Right lobe of liver (tissue), 6 donors: Measurements from ENCODE around the gene COG8. TPM values are rescaled to one million over a fixed set of nuclear protein-coding genes. Genes with fewer than 3 reads are reported as not detected.

Experiments
- ATAC-seq, 4 donors: fragments of 200-7000 bp; cut with Tn5 transposase; one replicate each; pipeline ENCODE4 v1.9.1; 2020; ENCODE audit warnings: mild to moderate bottlenecking in 4 of 4, moderate library complexity in 4 of 4
- DNase-seq, 3 donors: peaks; one replicate each; pipeline ENCODE4 v3.0.0-alpha.2; 2020
- H3K27ac ChIP-seq, 3 donors: fragments of 200-600 bp; one replicate each; pipeline ENCODE4 v1.8.0; 2022
- H3K27me3 ChIP-seq, 2 donors: fragments of 200-600 bp; one replicate each; pipeline ENCODE4 v1.8.0; 2022
- H3K36me3 ChIP-seq, 4 donors: fragments of 200-600 bp; sonication (generic) in 1 of 4; one replicate each; pipeline versions ENCODE4 v1.5.1 to v1.8.0; 2017 to 2022; ENCODE audit warnings: control low read depth in 1 of 4
- H3K4me1 ChIP-seq, 4 donors: fragments of 200-600 bp; sonication (generic) in 1 of 4; one replicate each; pipeline versions ENCODE4 v1.5.1 to v1.8.0; 2017 to 2022; ENCODE audit warnings: control low read depth in 1 of 4
- H3K4me3 ChIP-seq, 3 donors: fragments of 200-600 bp; one replicate each; pipeline ENCODE4 v1.8.0; 2022
- H3K9me3 ChIP-seq, 4 donors: fragments of 200-600 bp; sonication (generic) in 1 of 4; one replicate each; pipeline versions ENCODE4 v1.5.1 to v1.8.0; 2017 to 2022; ENCODE audit warnings: control low read depth in 1 of 4
- POLR2A ChIP-seq: fragments of 450-650 bp; IDR thresholded peaks from one replicate; pipeline ENCODE4 v1.6.1; 2017; ENCODE audit warnings: antibody characterized with exemption, mild to moderate bottlenecking
- WGBS: methylation state at CpG from one replicate; pipeline ENCODE4 v1.1.6; 2018; ENCODE audit warnings: low coverage, low lambda C conversion rate; ENCODE audit not compliant: insufficient coverage; ENCODE audit errors: missing lambda C conversion rate; 5-methylcytosine and 5-hydroxymethylcytosine counted together
- intact Hi-C, 2 donors: fragments of 100-400 bp; cut with DNase I; formaldehyde crosslinking; loops; one replicate each; pipeline versions ENCODE4 v1.11.2 to v1.14.1; 2022
- total RNA-seq, 6 experiments: library from RNA; depleted of rRNA in 2 of 6; stranded (reverse); fragments of >200 nt in 2 of 6; fragmentation: NEBNext Ultra II Directional in 3 of 6; extraction: Animal tissue kit (Norgen Biotek cat#: 25700) in 3 of 6; gene quantifications; one replicate each; pipeline versions ENCODE4 v1.1.0 to v1.2.4, GENCODE V29; 2016 to 2023
- TF ChIP-seq, protein P1 (sequence below), 4 donors: fragments of 200-600 bp in 3 of 4; fragments of 450-650 bp in 1 of 4; IDR thresholded peaks; one replicate each; pipeline versions ENCODE4 v1.5.1 to v1.8.0; 2016 to 2022; ENCODE audit warnings: antibody characterized with exemption in 4 of 4, mild to moderate bottlenecking in 2 of 4
- donor health status: DM: no; HTN: yes; CAD: no.
- donor health status: DM: no; HTN: no; CAD: no.
- donor health status: DM: no; HTN: no; CAD: no.
- donor health status: DM: no; HTN: yes; CAD: no.
- donor health status: DM: no; HTN: yes; CAD: no.

The COG8 gene
- total RNA-seq, 6 experiments from 2014 or later = 16.0 to 35.5 (median 25.3) TPM

DNA sequence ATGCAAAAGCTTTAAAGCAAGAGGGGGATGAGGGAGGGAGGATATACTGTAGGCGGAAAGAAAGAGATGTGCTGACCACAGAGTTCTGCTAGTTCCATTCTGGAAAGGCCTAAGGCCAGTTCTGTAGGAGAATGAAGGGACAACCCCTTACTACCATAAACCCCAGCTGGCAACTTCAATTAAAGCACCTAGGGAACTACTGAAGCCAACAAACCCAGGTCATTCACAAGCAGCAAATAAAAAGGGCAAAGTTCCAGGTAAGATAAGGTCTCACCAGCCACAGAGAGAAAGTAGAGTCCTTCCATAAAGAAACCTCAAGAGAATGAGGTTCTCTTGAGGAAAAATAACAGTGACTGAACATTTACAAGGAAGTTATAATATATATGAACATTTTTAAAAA lies 33.7 kb upstream of the COG8 start:
- Histone ChIP-seq H3K36me3 (peaks cover 0 to 49% (median 17%) of the 10 kb centered on the region in 4 donors), H3K4me3 (no peak overlapping the region), H3K27ac (no peak overlapping the region), H3K4me1 (peaks cover 0 to 7% (median 0%) of the 10 kb centered on the region in 4 donors), H3K9me3 (no peaks in the 10 kb centered on the region), H3K27me3 (no peaks in the 10 kb centered on the region)
- 40% methylated on average over 1 of the region's 1 CpG for WGBS
- ATAC-seq (peak; percentile 43 to 73 (median 54)), DNase-seq (peak in 1 of 3 donors; percentile 24)
- TF ChIP-seq, protein P1, sequence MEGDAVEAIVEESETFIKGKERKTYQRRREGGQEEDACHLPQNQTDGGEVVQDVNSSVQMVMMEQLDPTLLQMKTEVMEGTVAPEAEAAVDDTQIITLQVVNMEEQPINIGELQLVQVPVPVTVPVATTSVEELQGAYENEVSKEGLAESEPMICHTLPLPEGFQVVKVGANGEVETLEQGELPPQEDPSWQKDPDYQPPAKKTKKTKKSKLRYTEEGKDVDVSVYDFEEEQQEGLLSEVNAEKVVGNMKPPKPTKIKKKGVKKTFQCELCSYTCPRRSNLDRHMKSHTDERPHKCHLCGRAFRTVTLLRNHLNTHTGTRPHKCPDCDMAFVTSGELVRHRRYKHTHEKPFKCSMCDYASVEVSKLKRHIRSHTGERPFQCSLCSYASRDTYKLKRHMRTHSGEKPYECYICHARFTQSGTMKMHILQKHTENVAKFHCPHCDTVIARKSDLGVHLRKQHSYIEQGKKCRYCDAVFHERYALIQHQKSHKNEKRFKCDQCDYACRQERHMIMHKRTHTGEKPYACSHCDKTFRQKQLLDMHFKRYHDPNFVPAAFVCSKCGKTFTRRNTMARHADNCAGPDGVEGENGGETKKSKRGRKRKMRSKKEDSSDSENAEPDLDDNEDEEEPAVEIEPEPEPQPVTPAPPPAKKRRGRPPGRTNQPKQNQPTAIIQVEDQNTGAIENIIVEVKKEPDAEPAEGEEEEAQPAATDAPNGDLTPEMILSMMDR (IDR thresholded peaks at IDR 0.05) = no peak
- TF ChIP-seq POLR2A = no peak
- intact Hi-C loops = no loop called here

DNA sequence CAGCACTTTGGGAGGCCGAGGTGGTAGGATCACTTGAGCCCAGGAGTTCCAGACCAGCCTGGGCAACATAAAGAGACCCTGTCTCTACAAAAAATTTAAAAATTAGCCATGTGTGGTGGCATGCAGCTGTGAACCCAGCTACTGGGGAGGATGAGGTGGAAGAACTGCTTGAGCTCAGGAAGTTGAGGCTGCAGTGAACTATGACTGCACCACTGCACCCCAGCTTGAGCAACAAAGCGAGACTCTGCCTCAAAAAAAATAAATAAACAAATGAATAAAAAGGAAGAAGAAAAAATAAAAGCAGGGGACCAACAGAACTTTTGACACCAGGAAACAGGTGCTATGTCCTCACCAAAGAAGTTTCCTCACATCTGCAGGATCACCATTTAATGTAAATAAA lies 32.2 kb upstream of the COG8 start:
- Histone ChIP-seq H3K27me3 (no peaks in the 10 kb centered on the region), H3K36me3 (peaks cover 0 to 59% (median 25%) of the 10 kb centered on the region in 4 donors), H3K9me3 (no peaks in the 10 kb centered on the region), H3K4me3 (no peak overlapping the region), H3K4me1 (peaks cover 0 to 7% (median 0%) of the 10 kb centered on the region in 4 donors), H3K27ac (no peak overlapping the region)
- WGBS = 88% methylated on average over 2 of the region's 2 CpGs
- no peak for DNase-seq
- no peak for ATAC-seq
- TF ChIP-seq, protein P1 (IDR thresholded peaks at IDR 0.05) = no peak
- no peak for TF ChIP-seq POLR2A
- intact Hi-C loops = no loop called here

DNA sequence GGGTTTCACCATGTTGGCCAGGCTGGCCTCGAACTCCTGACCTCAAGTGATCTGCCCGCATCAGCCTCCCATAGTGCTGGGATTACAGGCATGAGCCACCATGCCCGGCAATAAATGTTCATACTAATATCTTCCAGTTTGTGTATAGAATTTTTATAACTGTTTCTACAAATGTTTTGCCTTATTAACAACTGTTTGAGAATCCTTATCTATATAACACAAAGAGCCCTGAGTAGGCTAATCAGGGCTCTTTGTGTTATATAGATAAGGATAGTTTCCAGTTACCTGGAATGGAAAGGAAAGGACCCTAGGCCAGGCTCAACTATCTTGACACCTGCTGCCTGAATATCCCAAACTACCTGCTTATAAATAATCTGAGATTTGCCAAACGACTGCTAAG lies 29.5 kb upstream of the COG8 start:
- DNase-seq (no peak), ATAC-seq (no peak)
- Histone ChIP-seq H3K27me3 (no peaks in the 10 kb centered on the region), H3K4me3 (no peak overlapping the region), H3K36me3 (peaks cover 0 to 72% (median 31%) of the 10 kb centered on the region in 4 donors), H3K4me1 (peaks cover 0 to 7% (median 0%) of the 10 kb centered on the region in 4 donors), H3K9me3 (no peaks in the 10 kb centered on the region), H3K27ac (no peak overlapping the region)
- TF ChIP-seq, protein P1 (IDR thresholded peaks at IDR 0.05) = no peak
- TF ChIP-seq POLR2A = no peak
- 90% methylated on average over 4 of the region's 4 CpGs for WGBS
- intact Hi-C loops = no loop called here

DNA sequence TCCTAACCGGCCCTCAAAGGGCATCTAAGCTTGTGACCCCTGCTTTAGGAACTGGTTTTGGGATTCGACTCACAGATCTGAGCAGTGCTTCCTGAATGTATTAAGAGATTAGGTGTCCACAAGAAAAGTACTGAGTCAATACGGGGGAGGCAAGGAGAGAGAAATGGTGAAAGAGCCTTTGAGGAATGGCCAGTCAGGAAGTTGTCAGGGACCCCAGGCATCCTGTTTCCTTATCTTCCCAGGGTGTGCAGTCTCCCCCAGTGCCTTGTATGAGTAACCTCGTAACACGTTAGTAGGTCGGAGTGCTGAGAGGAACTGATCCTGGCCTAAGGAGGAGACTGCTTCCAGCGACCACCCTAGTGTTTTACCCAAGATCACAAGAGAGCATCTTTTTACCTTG lies 28.6 kb upstream of the COG8 start:
- Histone ChIP-seq H3K4me1 (peaks cover 0 to 3% (median 0%) of the 10 kb centered on the region in 4 donors), H3K4me3 (no peak overlapping the region), H3K27ac (no peak overlapping the region), H3K9me3 (no peaks in the 10 kb centered on the region), H3K27me3 (no peaks in the 10 kb centered on the region), H3K36me3 (peaks cover 0 to 72% (median 31%) of the 10 kb centered on the region in 4 donors)
- intact Hi-C loops = no loop called here
- ATAC-seq (no peak), DNase-seq (peak in 1 of 3 donors; percentile 20)
- TF ChIP-seq, protein P1 (IDR thresholded peaks at IDR 0.05) = no peak
- no peak for TF ChIP-seq POLR2A
- WGBS = 70% methylated on average over 2 of the region's 7 CpGs

DNA sequence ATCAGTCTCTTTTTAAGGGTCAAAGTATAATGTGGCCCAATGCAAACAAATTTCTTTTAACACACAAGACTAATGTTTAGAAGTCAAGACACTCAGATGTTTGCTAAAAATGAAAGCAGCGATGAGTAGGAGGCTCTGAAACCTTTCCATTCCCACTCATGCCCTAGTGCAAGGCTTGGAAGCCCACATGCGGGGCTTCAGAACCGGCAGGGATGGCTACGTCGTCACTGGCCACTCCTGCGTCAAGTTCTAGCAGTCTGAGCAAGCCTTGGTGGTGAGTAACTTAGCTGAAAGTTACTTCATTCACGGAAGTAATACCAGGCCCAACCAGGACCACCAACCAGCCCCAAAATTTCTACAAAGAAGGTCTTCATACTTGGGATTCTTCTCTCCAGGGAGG lies 27.1 kb upstream of the COG8 start:
- H3K36me3 ChIP-seq = peaks cover 0 to 61% (median 27%) of the 10 kb centered on the region in 4 donors

More for the DNA sequence above, 27.1 kb upstream of the COG8 start:
- no peak overlapping the region for H3K4me3 ChIP-seq
- no peaks in the 10 kb centered on the region for H3K4me1 ChIP-seq
- DNase-seq (no peak), ATAC-seq (no peak)
- H3K27ac ChIP-seq = no peak overlapping the region
- intact Hi-C loops = no loop called here
- H3K9me3 ChIP-seq = no peaks in the 10 kb centered on the region
- TF ChIP-seq POLR2A = no peak
- H3K27me3 ChIP-seq = no peaks in the 10 kb centered on the region
- WGBS = 82% methylated on average over 7 of the region's 7 CpGs
